Upper lobe of right lung (tissue), 1 donor: ENCODE measurements around the gene PAQR5. TPM values are rescaled to one million over a fixed set of nuclear protein-coding genes. Genes with fewer than 3 reads are reported as not detected.
"Not testable (repeated sequence)": the region's sequence is repeated elsewhere in the genome, so short reads cannot be mapped to it uniquely, and the experiment has no call there.

Experiments used
- ATAC-seq: fragments of 200-7000 bp; cut with Tn5 transposase; one replicate; pipeline ENCODE4 v1.9.1; 2020; ENCODE audit warnings: mild to moderate bottlenecking, moderate library complexity
- DNase-seq: peaks from one replicate; pipeline ENCODE4 v3.0.0-alpha.2; 2020
- H3K27ac ChIP-seq: fragments of 200-600 bp; one replicate; pipeline ENCODE4 v1.8.0; 2022
- H3K27me3 ChIP-seq: fragments of 200-600 bp; one replicate; pipeline ENCODE4 v1.8.0; 2022; ENCODE audit warnings: mild to moderate bottlenecking
- H3K36me3 ChIP-seq: fragments of 200-600 bp; one replicate; pipeline ENCODE4 v1.8.0; 2022
- H3K4me1 ChIP-seq: fragments of 200-600 bp; one replicate; pipeline ENCODE4 v1.8.0; 2022
- H3K4me3 ChIP-seq: fragments of 200-600 bp; one replicate; pipeline ENCODE4 v1.8.0; 2022; ENCODE audit warnings: mild to moderate bottlenecking
- H3K9me3 ChIP-seq: fragments of 200-600 bp; one replicate; pipeline ENCODE4 v1.8.0; 2022
- CTCF ChIP-seq: fragments of 200-600 bp; IDR thresholded peaks from one replicate; pipeline ENCODE4 v1.8.0; 2022; ENCODE audit warnings: antibody characterized with exemption
- intact Hi-C: fragments of 100-400 bp; cut with DNase I; formaldehyde crosslinking; loops from one replicate; pipeline ENCODE4 v1.11.0; 2022
- total RNA-seq: library from RNA; stranded (reverse); fragmentation: NEBNext Ultra II Directional; extraction: Animal tissue kit (Norgen Biotek cat#: 25700); gene quantifications from one replicate; pipeline ENCODE4 v1.2.1, GENCODE V29; 2021
- donor health status: DM: no; HTN: yes; CAD: no; lungs with severe emphysema.

Gene PAQR5
- total RNA-seq, 1 donor from 2014 or later = 37.9 TPM

GRCh38 chr15:69380726-69381105 is 82.0 kb downstream of the PAQR5 start:
- Histone ChIP-seq H3K4me3 (no peak overlapping the region), H3K36me3 (no peaks in the 10 kb centered on the region), H3K9me3 (no peaks in the 10 kb centered on the region), H3K4me1 (no peaks in the 10 kb centered on the region), H3K27me3 (no peaks in the 10 kb centered on the region), H3K27ac (no peak overlapping the region)
- intact Hi-C loops = no loop called here
- peak; percentile 17 for ATAC-seq
- no peak for DNase-seq
- TF ChIP-seq CTCF = no peak

- intact Hi-C loops, ATAC-seq, H3K36me3 ChIP-seq, H3K9me3 ChIP-seq, H3K27me3 ChIP-seq, H3K4me3 ChIP-seq, H3K4me1 ChIP-seq, H3K27ac ChIP-seq, DNase-seq: not testable (repeated sequence)
Observed at GRCh38 chr15:69382176-69382575, 83.5 kb downstream of the PAQR5 start.

GRCh38 chr15:69384066-69384465 is 85.4 kb downstream of the PAQR5 start:
- H3K27me3 ChIP-seq, intact Hi-C loops, H3K4me3 ChIP-seq, H3K36me3 ChIP-seq, H3K27ac ChIP-seq, DNase-seq, ATAC-seq, H3K4me1 ChIP-seq, H3K9me3 ChIP-seq: not testable (repeated sequence)

GRCh38 chr15:69384626-69385598 is 86.2 kb downstream of the PAQR5 start:
- ATAC-seq (no peak), DNase-seq (no peak)
- TF ChIP-seq CTCF = no peak
- H3K27me3 ChIP-seq = no peaks in the 10 kb centered on the region
- intact Hi-C loops = loop anchor here (5.0 kb wide), 1 partner anchor 323 kb away; no protein-coding TSS in a partner anchor
- H3K36me3 ChIP-seq = no peaks in the 10 kb centered on the region
- H3K4me3 ChIP-seq = no peak overlapping the region
- H3K27ac ChIP-seq = no peak overlapping the region
- no peaks in the 10 kb centered on the region for H3K9me3 ChIP-seq
- no peaks in the 10 kb centered on the region for H3K4me1 ChIP-seq

GRCh38 chr15:69385831-69386230 is 87.1 kb downstream of the PAQR5 start:
- no peaks in the 10 kb centered on the region for H3K9me3 ChIP-seq
- H3K27me3 ChIP-seq = no peaks in the 10 kb centered on the region
- no peak overlapping the region for H3K27ac ChIP-seq
- no peak overlapping the region for H3K4me3 ChIP-seq
- no peaks in the 10 kb centered on the region for H3K4me1 ChIP-seq
- no peak for DNase-seq
- intact Hi-C loops = loop anchor here (5.0 kb wide), 1 partner anchor 324 kb away; no protein-coding TSS in a partner anchor
- TF ChIP-seq CTCF = no peak
- no peak for ATAC-seq
- H3K36me3 ChIP-seq = no peaks in the 10 kb centered on the region

- ATAC-seq (no peak), DNase-seq (no peak)
- H3K9me3 ChIP-seq = no peaks in the 10 kb centered on the region
- H3K36me3 ChIP-seq = no peaks in the 10 kb centered on the region
- H3K4me3 ChIP-seq = no peak overlapping the region
- H3K27me3 ChIP-seq = no peaks in the 10 kb centered on the region
- intact Hi-C loops = loop anchor here (5.0 kb wide), 1 partner anchor 324 kb away; no protein-coding TSS in a partner anchor
- TF ChIP-seq CTCF = no peak
- no peak overlapping the region for H3K27ac ChIP-seq
- H3K4me1 ChIP-seq = peaks cover 2% of the 10 kb centered on the region
Observed at GRCh38 chr15:69386284-69386683, 87.6 kb downstream of the PAQR5 start.
